Hematopoietic multipotent progenitor cell (in vitro differentiated cells): ENCODE measurements around the gene ATF6. TPM values are rescaled to one million over a fixed set of nuclear protein-coding genes. Genes with fewer than 3 reads are reported as not detected.
"Not testable (repeated sequence)": the region's sequence is repeated elsewhere in the genome, so short reads cannot be mapped to it uniquely, and the experiment has no call there.

ENCODE experiments used
- DNase-seq, 3 donors: peaks; one replicate each; pipeline ENCODE4 v3.0.0-alpha.2; 2011 to 2015; ENCODE audit warnings: low read depth in 2 of 3, low spot score in 2 of 3
- total RNA-seq: library from RNA; depleted of rRNA; stranded (reverse); fragments of >200 nt; gene quantifications from one replicate; pipeline ENCODE4 v1.2.3, GENCODE V29; 2012

ATF6 gene
- total RNA-seq, 1 donor: 17.0 TPM

DNA sequence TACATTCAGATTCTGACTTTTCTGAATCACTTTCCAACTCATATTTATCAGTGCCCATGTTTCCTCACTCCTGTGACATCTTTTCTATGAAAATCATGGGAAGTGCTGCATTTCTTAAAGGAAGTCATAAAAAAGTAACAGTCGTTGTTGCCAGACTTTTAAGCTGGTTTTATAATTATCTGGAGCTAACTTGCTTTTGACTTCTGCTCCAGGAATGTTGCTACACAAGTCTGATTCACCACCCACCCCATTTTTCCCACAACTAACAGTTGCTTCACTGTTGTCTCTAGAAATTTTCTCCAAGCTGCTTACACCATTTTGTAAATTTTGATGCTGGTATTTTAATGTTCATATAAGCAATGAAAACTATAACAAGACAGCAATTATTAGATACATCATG lies 32.6 kb upstream of the ATF6 start:
- DNase-seq: no peak

DNA sequence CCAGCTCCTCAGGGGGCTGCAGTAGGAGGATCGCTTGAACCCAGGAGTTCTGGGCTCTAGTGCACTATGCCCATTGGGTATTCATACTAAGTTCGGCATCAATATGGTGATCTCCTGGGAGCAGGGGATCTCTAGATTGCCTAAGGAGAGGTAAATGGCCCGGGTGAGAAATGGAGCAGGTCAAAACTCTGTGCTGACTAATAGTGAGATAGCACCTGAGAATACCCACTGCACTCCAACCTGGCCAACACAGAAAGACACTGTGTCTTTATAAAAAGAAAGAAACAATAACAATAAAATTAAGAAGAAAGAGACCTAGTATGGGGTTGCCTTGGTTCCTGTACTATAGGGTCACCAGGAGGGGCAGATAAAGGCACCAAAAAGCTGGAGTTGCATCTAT lies 30.3 kb upstream of the ATF6 start:
- no peak for DNase-seq

GRCh38 chr1:161736335-161736969 lies 29.7 kb upstream of the ATF6 start:
- no peak for DNase-seq

- no peak for DNase-seq
These were observed 28.5 kb upstream of the ATF6 start for GRCh38 chr1:161737625-161738024.

DNA sequence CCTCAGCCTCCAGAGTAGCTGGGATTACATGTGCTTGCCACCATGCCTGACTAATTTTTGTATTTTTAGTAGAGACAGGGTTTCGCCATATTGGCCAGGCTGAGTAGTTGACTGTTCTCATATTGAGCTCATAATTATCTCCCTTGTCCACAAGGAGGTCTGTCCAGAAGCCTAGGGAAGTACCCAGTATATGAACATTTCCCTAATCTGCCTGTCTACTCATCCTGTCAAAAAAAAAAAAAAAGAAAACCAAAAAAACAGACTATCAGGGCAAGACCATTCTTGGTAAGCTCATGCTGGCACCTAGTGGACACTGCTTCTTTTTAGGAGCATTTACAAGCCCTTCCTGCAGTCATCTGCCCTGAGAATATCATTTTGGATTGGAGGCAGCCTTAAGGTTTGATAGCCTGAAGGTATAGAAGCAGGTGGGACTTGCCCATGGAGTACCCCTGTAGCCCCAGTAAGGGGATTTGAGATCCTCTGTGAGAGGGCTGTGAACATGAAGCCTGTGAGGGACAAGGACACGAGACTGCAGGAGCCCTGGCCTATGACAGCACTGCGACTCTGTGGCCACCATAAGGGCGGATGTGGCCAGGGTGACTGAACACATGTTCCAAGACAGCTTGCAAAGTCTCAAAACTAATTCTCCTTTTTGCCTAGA lies 27.4 kb upstream of the ATF6 start:
- DNase-seq: peak in 2 of 3 donors; percentile 73 to 77

GRCh38 chr1:161739865-161740566 lies 26.1 kb upstream of the ATF6 start:
- DNase-seq: no peak

DNA sequence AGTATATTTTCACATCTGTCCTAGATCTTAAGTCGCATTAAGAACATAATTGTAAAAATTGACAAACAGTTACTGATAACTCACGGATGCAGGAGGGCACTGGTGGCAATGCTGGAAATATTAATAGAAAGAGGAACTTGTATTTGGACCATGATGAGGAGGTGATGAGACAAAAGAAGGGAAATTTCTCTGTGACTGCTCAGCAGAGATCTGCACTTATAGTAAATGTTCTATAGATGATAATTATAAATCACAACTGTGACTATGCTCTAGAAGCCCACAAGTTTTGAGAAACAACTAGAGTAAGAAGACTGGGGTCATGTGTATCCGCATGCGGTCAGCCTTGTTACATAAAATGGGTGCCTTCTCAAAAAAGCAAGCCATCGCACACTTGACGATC lies 25.2 kb upstream of the ATF6 start:
- no peak for DNase-seq

DNA sequence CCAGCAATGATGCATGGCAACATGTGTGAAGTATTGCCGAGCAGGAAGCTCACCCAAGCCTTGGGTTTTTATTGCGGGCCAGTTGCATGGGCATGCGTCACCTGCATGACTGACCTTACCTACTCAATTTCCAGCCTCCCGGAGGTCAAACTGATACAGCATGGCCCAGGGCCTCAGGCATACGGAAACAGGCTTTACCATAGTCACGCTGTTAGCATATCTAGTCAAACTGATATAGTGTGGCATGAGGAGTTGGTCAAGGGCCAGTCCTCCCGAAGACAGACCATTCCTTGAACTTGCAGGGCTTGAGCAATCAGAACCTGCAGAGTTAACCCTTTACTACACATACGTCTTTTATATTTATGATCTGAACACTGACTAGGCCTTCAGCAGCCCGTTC lies 22.9 kb upstream of the ATF6 start:
- no peak for DNase-seq

GRCh38 chr1:161747801-161748200 lies 18.3 kb upstream of the ATF6 start:
- no peak for DNase-seq

GRCh38 chr1:161749509-161750407 lies 16.4 kb upstream of the ATF6 start, which contains the start of gene DUSP12:
Gene DUSP12 (plus strand): TSS chr1:161749786. CDS start chr1:161749802, 16 bp downstream.
- DNase-seq: peak in 2 of 3 donors; percentile 91 to 94

- peak in 1 of 3 donors; percentile 52 for DNase-seq
These were observed 2.5 kb upstream of the ATF6 start for GRCh38 chr1:161763522-161764098.

GRCh38 chr1:161768461-161768860 lies 2.3 kb downstream of the ATF6 start:
- no peak for DNase-seq

- DNase-seq: no peak
These were observed 3.0 kb downstream of the ATF6 start for GRCh38 chr1:161768986-161769672.

DNA sequence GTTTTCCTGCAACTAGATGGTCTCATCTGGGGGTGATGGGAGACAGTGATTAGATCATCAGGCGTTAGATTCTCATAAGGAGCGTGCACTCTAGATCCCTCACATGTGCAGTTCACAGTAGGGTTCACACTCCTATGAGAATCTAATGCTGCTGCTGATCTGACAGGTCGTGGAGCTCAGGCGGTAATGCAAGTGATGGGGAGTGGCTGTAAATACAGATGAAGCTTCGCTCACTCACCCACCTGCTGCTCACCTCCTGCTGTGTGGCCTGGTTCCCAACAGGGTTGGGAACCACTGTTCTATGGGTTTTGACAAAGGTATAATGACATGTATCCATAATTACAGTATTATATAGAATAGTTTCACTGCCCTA lies 3.5 kb downstream of the ATF6 start:
- DNase-seq: not testable (repeated sequence)

GRCh38 chr1:161770250-161770649 lies 4.1 kb downstream of the ATF6 start:
- DNase-seq: no peak

GRCh38 chr1:161771161-161771560 lies 5.0 kb downstream of the ATF6 start:
- DNase-seq: peak in 1 of 3 donors; percentile 29

- no peak for DNase-seq
These were observed 5.9 kb downstream of the ATF6 start for GRCh38 chr1:161771973-161772372.

DNA sequence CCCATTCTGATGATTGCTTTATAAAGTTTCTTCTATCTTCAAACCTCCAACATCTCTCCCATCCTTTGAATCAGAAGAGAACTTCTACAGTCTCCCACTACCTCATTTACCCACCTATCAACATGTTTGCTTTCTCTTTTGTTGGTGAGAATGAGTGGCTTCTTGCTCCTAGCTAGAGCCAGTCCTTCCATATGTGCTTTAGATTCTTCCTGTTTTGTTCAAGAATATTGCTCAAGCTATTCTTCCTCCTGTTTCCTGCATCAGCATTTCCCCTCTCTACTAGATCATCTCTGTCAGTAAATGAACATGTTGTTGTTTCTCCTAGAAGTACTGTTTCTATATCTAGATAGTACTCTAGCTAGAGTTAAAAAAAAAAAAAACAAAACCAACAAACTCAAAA lies 6.3 kb downstream of the ATF6 start:
- peak in 1 of 3 donors; percentile 50 for DNase-seq

DNA sequence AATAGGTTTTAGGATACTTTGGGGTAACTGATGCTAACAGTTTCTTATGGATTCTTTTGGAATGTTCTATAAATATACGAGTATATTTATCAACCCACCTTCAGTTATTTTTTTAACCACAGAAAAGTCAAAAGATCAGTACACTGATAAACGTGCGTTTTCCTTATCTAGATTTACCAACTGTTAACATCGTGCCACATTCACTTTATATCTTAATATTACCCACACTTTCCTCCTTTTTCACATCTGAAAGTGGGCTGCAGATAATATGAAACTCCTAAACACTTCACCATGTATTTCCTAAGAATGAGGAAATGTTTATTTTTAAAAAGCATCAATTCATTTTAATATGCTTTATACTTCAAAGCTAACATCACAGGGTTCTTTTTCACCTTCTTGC lies 7.7 kb downstream of the ATF6 start:
- DNase-seq: no peak

GRCh38 chr1:161777261-161777660 lies 11.1 kb downstream of the ATF6 start:
- no peak for DNase-seq
